Hair follicular keratinocyte (primary cell): Measurements from ENCODE around the gene SPAST. TPM values are rescaled to one million over a fixed set of nuclear protein-coding genes. Genes with fewer than 3 reads are reported as not detected.

Experiments
- total RNA-seq: library from RNA; depleted of rRNA; stranded (reverse); fragments of >200 nt; gene quantifications from 2 replicates; pipeline ENCODE4 v1.2.3, GENCODE V29; 2015

Gene SPAST, protein sequence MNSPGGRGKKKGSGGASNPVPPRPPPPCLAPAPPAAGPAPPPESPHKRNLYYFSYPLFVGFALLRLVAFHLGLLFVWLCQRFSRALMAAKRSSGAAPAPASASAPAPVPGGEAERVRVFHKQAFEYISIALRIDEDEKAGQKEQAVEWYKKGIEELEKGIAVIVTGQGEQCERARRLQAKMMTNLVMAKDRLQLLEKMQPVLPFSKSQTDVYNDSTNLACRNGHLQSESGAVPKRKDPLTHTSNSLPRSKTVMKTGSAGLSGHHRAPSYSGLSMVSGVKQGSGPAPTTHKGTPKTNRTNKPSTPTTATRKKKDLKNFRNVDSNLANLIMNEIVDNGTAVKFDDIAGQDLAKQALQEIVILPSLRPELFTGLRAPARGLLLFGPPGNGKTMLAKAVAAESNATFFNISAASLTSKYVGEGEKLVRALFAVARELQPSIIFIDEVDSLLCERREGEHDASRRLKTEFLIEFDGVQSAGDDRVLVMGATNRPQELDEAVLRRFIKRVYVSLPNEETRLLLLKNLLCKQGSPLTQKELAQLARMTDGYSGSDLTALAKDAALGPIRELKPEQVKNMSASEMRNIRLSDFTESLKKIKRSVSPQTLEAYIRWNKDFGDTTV
- total RNA-seq, result 11.5 and 12.8 TPM in 2 replicates

DNA sequence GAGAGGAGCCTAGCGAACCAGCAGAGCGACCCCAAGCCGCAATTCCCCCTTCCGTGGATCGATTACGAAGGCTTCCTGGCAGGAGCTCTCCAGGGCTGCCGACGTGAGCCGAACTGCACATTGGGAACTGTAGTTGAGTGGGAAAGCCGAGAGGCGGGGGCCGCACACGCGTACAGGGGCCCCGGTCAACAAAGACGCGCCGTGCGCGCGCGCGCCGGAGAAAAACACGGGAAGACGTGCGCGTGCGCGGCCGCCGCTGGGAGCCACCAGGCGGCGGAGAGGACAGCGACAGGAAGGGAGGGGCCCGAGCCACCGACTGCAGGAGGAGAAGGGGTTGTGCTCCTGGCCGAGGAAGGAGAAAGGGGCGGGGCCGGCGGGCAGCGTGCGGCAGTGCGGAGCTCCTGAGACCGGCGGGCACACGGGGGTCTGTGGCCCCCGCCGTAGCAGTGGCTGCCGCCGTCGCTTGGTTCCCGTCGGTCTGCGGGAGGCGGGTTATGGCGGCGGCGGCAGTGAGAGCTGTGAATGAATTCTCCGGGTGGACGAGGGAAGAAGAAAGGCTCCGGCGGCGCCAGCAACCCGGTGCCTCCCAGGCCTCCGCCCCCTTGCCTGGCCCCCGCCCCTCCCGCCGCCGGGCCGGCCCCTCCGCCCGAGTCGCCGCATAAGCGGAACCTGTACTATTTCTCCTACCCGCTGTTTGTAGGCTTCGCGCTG, at the start of gene SPAST:
Gene SPAST, plus strand, starts transcription at position 247 of the 711 bp plus-strand sequence. Its CDS starts 276 bp downstream, at position 523.

GRCh38 chr2:32039447-32040219, 23.7 kb upstream of the SPAST start, which contains the start of gene DPY30:
Gene DPY30, minus strand, starts transcription at chr2:32039805. Its CDS starts 349 bp downstream, at chr2:32039456.

Other genes with a start within 250 kb of the SPAST start
- 67.2 and 89.0 TPM in 2 replicates for gene MEMO1, start 52.5 kb upstream of the SPAST start, total RNA-seq
- 82.5 and 106 TPM in 2 replicates for gene DPY30, start 23.8 kb upstream of the SPAST start, total RNA-seq
- 13.7 and 17.4 TPM in 2 replicates for gene SLC30A6, start 102.3 kb downstream of the SPAST start, total RNA-seq
- not detected in 2 replicates for gene NLRC4, start 201.3 kb downstream of the SPAST start, total RNA-seq
- 15.6 and 17.3 TPM in 2 replicates for gene YIPF4, start 214.3 kb downstream of the SPAST start, total RNA-seq